Fibroblast of skin of left quadriceps (primary cell): ENCODE data around the gene RNASET2.
A peak's percentile ranks its signal among the peaks of the same experiment; 100 is the strongest.
"Not testable (repeated sequence)": the region's sequence is repeated elsewhere in the genome, so short reads cannot be mapped to it uniquely, and the experiment has no call there.

Experiments
- DNase-seq, 2 experiments: peaks; one replicate each; pipeline ENCODE4 v3.0.0-alpha.2; 2013; ENCODE audit warnings: low read depth in 2 of 2

The RNASET2 gene

GRCh38 chr6:166970091-166970490, 13.7 kb upstream of the RNASET2 start:
- DNase-seq = no peak

GRCh38 chr6:166969390-166970002, 13.1 kb upstream of the RNASET2 start:
- peak in 1 of 2 experiments; percentile 21 for DNase-seq

GRCh38 chr6:166966268-166966667, 9.9 kb upstream of the RNASET2 start:
- no peak for DNase-seq

GRCh38 chr6:166960609-166960978, 4.2 kb upstream of the RNASET2 start:
- no peak for DNase-seq

- no peak for DNase-seq
Measured at GRCh38 chr6:166959911-166960608, 3.7 kb upstream of the RNASET2 start.

- no peak for DNase-seq
Measured at GRCh38 chr6:166958926-166959861, 2.8 kb upstream of the RNASET2 start.

GRCh38 chr6:166957805-166958076, 1.4 kb upstream of the RNASET2 start:
- no peak for DNase-seq

- no peak for DNase-seq
Measured at GRCh38 chr6:166957087-166957804, 896 bp upstream of the RNASET2 start.

- no peak for DNase-seq
Measured at GRCh38 chr6:166955865-166956443, 396 bp downstream of the RNASET2 start.

- no peak for DNase-seq
Measured at GRCh38 chr6:166955121-166955864, 1.1 kb downstream of the RNASET2 start.

GRCh38 chr6:166954118-166954713, 2.1 kb downstream of the RNASET2 start:
- DNase-seq = no peak

- no peak for DNase-seq
Measured at GRCh38 chr6:166952567-166953486, 3.5 kb downstream of the RNASET2 start.

GRCh38 chr6:166952121-166952520, 4.2 kb downstream of the RNASET2 start:
- DNase-seq = no peak

- DNase-seq = no peak
Measured at GRCh38 chr6:166951670-166952060, 4.7 kb downstream of the RNASET2 start.

GRCh38 chr6:166950892-166951669, 5.3 kb downstream of the RNASET2 start:
- DNase-seq = not testable (repeated sequence)

GRCh38 chr6:166950443-166950821, 5.9 kb downstream of the RNASET2 start:
- DNase-seq = no peak

- DNase-seq = no peak
Measured at GRCh38 chr6:166949528-166950442, 6.6 kb downstream of the RNASET2 start.

GRCh38 chr6:166948724-166949123, 7.6 kb downstream of the RNASET2 start:
- not testable (repeated sequence) for DNase-seq
